ENCODE results near the gene AAGAB.

GRCh38 chr15:67198157-67198754 lies 56.2 kb downstream of the AAGAB start:
- TF ChIP-seq POLR2AphosphoS5 (IDR thresholded peaks at IDR 0.05) (no peak), POLR2A (IDR thresholded peaks at IDR 0.05) (no peak), CTCF (IDR thresholded peaks at IDR 0.05) (no peak), EP300 (IDR thresholded peaks at IDR 0.05; ENCODE audit: low read depth) (no peak)
